Liver (tissue), 3 donors: ENCODE data around the gene BAG5.

Experiments
- CTCF ChIP-seq: fragments of 150-350 bp; IDR thresholded peaks from 2 replicates; pipeline ENCODE4 v1.5.1; 2017; ENCODE audit warnings: improper control_type of control experiment, low read depth, low read length; ENCODE audit not compliant: missing input control
- FOXA1 ChIP-seq: IDR thresholded peaks from 2 replicates; pipeline ENCODE4 v1.6.1; 2016; ENCODE audit warnings: antibody characterized with exemption
- GABPA ChIP-seq, 2 donors: IDR thresholded peaks in 1 of 2; conservative IDR thresholded peaks in 1 of 2; 2 replicates each; pipeline ENCODE4 v1.6.1; 2016; ENCODE audit warnings: antibody characterized with exemption in 2 of 2, mild to moderate bottlenecking in 1 of 2, moderate library complexity in 1 of 2
- NR2F2 ChIP-seq: IDR thresholded peaks from 2 replicates; pipeline ENCODE4 v1.6.1; 2016; ENCODE audit warnings: antibody characterized with exemption
- REST ChIP-seq: IDR thresholded peaks from 2 replicates; pipeline ENCODE4 v1.6.1; 2016; ENCODE audit warnings: antibody characterized with exemption, mild to moderate bottlenecking
- ZBTB33 ChIP-seq: IDR thresholded peaks from 2 replicates; pipeline ENCODE4 v1.6.1; 2016; ENCODE audit warnings: antibody characterized with exemption
- TF ChIP-seq, protein P1 (sequence below): IDR thresholded peaks from 2 replicates; pipeline ENCODE4 v1.6.1; 2016; ENCODE audit warnings: antibody characterized with exemption
- donor health status: healthy.
- donor health status: healthy.

- no peak for TF ChIP-seq CTCF
- TF ChIP-seq REST: no peak
- TF ChIP-seq NR2F2: no peak
- TF ChIP-seq FOXA1: no peak
- TF ChIP-seq ZBTB33: no peak
- no peak for TF ChIP-seq GABPA (IDR thresholded peaks at IDR 0.05 in 1 of 2, conservative IDR thresholded peaks at IDR 0.05 in 1 of 2)
- TF ChIP-seq, protein P1, sequence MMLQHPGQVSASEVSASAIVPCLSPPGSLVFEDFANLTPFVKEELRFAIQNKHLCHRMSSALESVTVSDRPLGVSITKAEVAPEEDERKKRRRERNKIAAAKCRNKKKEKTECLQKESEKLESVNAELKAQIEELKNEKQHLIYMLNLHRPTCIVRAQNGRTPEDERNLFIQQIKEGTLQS: no peak
Observed at GRCh38 chr14:103597623-103598377, 35.3 kb upstream of the BAG5 start.
